ENCODE measurements around the gene SEC14L5.
"Not testable (repeated sequence)": the region's sequence is repeated elsewhere in the genome, so short reads cannot be mapped to it uniquely, and the experiment has no call there.

Gene SEC14L5

DNA sequence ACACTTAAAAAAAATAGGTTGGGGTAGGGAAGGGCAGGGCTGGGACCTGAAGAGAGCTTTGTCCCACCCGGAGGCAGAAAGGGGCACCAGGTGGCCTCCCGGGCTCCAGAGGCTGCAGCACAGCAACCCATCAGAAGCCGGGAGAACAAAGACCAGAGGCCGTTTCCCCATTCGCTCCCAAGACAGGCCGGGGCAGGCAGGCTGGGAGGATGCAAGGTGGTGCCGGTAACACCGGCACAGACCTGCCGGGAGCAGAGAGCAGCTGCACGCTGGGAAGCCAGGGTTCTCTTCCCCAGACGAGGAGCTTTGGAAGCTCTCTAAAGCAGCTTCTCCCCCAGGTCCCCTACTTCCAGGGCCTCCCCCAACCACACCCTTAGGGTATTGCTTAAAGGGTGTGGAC is 26.7 kb upstream of the SEC14L5 start:
- DNase-seq (ENCODE audit: low read depth) = no peak

DNA sequence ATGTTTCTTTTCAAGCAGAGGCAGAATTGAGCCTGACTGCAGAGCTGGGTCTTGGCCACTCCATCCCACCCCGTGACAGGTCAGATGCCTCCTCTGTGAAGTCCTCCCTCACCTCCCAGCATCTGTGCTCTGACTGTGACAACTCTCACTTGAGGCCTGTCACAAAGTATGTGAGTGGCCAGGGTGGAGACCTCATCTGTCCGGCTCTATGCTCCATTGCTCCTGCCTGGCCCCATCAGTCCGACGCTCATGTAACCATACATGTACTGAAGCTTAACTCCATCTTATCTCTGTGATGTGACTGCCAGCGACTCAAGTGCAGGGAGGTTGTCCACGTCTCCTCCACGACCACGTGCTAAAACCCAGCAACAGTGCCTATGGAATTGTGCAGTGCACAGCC is 24.7 kb upstream of the SEC14L5 start:
- DNase-seq (ENCODE audit: low read depth) = no peak

- DNase-seq (ENCODE audit: low read depth) = no peak
Observed at GRCh38 chr16:4933871-4934395, 24.2 kb upstream of the SEC14L5 start.

DNA sequence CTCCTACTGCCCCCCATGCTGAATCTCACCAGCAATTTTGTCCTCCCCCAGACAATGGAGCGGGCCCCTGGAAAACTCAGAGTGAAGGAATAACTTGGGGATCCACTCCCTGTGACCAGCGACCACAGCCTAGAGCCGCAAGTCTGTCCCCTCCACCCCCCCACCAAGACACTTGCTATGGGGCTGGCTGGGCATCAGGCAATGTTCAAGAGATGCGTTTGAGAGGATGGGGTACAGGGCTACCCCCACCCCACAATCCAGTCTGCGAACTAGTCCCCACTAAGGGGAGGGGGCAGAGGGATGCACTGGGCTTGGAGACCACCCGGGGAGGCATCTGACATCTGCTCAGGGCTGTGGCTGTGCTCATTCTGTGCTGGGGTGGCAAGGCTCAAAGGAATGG is 23.5 kb upstream of the SEC14L5 start:
- DNase-seq (ENCODE audit: low read depth) = no peak

DNA sequence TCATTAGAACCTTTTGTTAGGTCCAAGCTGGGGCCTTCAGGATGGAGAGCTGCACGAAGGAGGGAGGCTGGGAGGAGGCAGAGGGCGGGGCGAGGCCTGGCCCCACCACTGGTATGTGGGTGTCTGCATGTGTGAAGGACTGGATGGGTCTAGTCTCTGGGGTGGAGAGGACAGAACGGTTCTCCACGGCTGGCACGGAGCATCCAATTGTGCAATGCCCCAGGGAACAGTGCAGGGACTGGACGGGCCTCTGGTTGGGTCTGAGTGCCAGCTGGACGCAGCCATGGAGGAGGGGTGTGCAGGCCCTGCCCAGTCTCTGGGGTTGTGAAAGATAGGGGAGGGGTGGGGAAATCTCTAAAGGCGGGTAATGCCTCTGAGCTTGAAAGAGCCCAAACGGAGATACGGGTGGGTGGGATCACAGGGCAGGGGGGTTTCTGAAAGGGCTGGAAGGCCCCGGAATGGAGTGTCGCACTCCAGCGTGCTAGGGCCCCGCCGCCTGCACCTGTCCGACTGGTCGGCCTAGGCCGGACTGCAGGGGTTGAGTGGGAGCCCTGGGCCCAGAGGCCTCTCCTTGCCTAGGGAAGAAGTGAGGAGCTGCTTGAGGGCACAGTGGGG is 22.8 kb upstream of the SEC14L5 start:
- DNase-seq (ENCODE audit: low read depth) = no peak

- no peak for DNase-seq (ENCODE audit: low read depth)
Observed at GRCh38 chr16:4936181-4936990, 21.7 kb upstream of the SEC14L5 start.

- DNase-seq (ENCODE audit: low read depth) = no peak
Observed at GRCh38 chr16:4936991-4937781, 20.9 kb upstream of the SEC14L5 start, which contains the start of gene PPL. Gene PPL (minus strand): TSS chr16:4937148. CDS start chr16:4937045, 103 bp downstream.

DNA sequence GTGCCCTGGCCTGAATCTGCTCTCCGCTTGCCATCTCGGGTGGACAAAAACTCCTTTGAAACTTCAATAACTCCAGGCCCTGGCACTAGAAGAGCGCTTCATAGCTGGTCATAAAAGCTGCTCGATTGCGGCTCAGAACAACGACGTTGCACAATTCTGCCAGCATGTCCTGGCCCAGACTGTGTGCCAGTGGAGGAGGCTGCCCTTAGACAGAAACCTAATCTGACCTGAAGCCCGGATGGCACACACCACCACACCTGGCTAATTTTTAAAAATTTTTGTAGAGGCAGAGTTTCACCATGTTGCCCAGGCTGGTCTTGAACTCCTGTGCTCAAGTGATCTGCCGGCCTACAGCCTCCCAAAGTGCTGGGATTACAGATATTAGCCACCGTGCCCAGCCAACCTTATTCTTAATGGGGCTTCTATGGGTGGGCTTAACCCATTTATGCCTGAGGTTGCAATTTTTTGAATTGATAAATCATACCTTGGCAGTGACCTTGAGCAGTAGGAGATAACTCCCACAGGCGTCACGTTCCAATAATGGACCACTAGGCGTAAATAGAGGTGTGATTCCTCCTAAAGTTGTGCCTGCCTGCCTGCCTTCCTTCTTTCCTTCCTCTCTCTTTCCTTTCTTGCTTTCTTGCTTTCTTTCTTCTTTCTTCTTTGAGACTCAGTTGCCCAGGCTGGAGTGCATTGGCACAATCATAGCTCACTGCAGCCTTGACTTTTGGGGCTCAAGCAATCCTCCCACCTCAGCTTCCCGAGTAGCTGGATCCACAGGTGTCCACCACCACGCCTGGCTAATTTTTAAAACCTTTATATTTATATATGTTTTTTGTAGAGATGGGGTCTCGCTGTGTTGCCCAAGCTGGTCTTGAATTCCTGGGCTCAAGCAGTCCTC is 20.1 kb upstream of the SEC14L5 start:
- DNase-seq (ENCODE audit: low read depth) = no peak

- DNase-seq (ENCODE audit: low read depth) = no peak
Observed at GRCh38 chr16:4938683-4939030, 19.5 kb upstream of the SEC14L5 start.

DNA sequence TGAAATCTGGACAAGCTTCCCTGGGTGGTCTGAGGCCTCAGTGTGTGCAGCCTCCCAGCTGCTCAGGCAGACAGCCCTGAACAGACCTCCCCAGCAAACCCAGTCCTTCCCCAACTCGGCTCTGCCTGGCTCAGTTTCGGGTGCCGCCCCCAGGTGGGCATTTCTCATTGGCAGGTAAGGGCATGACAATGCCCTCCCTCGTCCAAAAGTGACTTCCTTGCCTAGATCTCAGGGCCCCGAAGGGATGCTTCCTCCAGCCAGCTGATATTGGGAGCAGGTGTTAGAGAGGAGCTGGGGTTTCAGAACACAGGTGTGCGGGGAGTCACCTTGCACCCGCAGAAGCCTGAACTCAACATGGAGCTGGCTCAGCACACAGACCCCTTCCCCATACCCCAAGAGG is 17.4 kb upstream of the SEC14L5 start:
- DNase-seq (ENCODE audit: low read depth) = no peak

DNA sequence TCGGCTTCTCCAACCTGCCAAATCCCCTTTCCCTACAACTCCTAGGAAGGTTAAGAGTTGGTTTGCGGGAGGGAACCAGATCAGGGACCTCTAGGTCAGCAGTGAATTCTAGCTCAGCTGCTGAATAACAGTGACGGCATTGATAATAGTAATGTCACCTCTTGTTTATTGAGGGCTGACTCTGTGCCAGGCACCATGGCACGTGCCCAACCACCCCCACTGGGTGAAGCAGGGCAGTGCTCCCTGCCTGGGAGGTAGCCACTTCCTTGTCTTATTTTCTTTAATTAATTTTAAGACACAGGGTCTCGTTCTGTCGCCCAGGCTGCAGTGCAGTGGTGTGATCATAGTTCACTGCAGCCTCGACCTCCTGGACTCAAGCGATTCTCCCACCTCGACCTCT is 15.6 kb upstream of the SEC14L5 start:
- DNase-seq (ENCODE audit: low read depth) = no peak

GRCh38 chr16:4944333-4945281 is 13.5 kb upstream of the SEC14L5 start:
- DNase-seq (ENCODE audit: low read depth) = no peak

DNA sequence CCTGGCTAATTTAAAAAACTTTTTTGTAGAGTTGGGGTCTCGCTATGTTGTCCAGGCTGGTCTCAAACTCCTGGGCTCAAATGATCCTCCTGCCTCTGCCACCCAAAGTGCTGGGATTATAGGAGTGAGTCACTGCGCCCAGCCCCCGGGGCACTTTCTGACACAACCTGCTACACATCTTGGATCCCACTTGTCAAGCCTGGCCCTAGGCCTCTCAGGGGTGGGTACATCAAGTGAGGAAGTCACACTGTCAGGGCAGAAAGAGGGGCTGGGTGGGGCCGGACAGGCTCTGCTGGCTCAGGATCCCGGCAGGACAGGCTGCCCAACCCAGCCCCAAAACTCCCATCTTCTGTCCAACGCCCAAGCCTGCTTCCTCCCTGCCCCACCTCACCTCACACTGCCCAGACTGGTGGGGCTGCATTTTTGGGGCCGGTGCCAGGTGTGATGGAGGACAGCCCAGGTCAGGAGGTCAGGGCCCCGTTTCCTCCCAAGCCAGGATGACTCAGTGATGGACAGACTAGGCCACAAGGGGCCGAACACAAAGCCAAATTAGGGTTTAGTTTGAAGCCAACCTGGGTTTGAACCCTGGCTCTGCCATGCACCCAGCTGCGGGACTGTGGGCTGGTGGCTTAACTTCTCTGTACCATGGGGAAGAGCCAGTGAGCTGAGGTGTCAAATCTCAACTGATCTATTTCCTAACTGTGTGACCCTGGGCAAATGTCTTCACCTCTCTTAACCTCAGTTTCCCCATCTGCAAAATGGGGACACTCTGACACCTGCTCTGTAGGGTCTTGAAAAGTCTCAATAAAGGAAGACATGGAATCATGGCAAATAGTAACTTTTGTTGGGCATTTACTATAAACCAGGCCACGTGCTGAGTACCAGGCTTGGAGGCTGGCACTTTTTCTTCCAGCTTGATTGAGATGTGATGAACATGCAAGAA is 12.3 kb upstream of the SEC14L5 start:
- no peak for DNase-seq (ENCODE audit: low read depth)

- no peak for DNase-seq (ENCODE audit: low read depth)
Observed at GRCh38 chr16:4946917-4947316, 11.2 kb upstream of the SEC14L5 start.

DNA sequence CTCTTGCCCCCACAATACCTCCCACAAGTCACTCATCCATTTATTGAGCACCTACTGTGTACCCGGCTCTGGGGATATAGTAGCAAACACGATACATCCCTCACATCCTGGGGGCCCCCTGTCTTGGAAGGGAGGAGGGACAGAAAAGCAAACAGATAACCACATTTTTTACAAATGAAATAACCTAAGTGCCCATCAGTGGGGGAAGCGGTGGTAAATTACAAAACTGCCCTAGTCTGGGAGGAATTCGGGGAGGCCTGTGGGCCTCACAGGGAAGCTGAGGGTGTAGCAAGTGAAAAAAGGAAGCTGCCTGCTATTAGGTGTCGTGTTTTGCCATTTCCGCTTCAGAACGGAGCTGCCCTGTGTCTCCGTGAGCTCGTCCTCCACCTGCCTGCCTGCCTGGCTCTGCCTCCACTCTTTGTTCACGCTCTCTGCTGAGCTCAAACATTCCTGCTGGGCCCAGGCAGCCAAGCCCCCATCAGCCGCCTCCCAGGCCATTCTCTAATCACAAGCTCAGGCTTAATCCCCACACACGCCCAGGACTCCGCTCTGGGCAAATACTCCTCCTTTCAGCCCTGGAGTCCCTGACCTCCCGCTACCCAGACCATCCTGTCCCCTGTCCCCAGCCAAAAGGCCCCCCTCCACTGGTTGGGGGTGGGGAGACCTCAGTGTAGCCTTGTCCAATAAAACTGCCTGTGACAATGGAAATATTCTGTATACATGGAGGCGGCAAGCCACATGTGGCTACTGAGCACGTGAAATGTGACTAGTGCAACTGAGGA is 10.2 kb upstream of the SEC14L5 start:
- no peak for DNase-seq (ENCODE audit: low read depth)

DNA sequence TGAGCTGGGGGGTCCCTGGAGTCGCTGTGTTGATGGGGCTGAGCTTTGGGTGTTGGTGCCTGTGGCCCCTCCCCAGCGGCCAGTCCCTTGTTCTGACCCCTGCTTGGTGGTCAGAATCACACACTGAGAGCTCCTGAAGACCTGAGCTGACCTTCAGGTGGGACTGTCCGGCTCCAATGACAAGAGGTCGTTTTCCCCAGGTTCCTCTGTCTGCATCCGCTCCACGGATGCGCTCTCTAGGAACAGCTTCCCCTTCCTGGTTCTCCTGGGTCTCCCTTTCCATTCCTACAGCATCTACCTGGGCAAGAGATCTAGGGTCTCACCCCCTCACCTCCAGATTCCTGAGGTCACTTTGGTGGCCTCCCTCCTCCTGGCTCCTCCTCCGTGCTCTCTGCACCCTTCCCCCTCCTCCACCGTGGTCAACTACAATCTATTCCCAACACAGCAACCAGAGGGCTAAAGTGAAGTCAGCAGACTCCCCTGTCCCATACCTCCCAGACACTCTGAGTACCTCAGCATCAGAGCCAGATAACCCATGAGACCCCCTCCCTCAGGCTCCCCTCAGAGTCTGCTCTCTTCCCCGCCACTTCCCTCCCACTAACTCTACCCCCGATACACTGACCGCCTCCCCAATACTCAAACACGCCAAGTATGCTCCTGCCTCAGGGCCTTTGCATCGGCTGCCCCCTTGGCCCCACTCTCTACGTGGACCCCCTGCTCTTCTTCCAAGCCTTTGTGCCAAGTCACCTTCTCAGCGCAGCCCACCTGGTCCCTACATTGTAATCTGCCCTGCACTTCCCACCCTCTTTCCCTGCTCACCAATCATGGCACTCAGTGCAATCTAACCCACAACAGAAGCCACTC is 9.0 kb upstream of the SEC14L5 start:
- DNase-seq (ENCODE audit: low read depth) = no peak

DNA sequence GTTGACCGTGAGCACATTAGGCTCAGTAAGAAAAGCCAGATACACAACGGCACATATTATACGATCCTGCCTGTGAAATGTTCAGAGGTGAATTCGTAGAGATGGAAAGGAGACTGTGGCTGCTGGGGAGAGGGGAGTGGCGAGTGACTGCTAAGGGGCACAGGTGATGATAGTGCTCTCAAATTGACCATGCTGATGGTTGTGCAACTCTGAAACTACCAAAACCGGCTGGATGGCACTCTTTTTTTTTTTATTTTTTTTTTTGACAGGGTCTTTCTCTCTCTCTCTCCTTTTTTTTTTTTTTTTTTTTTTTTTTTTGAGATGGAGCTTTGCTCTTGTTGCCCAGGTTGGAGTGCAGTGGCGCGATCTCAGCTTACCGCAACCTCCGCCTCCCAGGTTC is 8.1 kb upstream of the SEC14L5 start:
- DNase-seq (ENCODE audit: low read depth) = no peak

DNA sequence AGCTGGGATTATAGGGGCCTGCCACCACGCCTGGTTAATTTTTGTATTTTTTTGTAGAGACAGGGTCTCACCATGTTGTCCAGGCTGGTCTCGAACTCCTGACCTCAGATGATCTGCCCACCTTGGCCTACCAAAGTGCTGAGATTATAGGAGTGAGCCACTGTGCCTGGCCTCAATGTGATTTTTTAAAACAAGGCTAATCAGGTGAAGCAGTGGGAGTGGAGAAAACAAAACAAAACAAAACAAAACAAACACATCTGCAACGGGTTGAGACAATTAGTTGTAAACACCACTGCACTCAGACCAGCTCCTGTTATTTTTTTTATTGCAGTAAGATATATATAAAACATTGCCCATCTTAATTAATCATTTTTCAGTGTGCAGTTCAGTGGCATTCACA is 6.5 kb upstream of the SEC14L5 start:
- not testable (repeated sequence) for DNase-seq (ENCODE audit: low read depth)

Measured in stimulated activated CD8-positive, alpha-beta memory T cell treated with anti-CD3 and anti-CD28 coated beads, Interleukin-7, amount 100 ng/mL, for 24 hours (primary cell).